Measurements from ENCODE around the gene BST1.
A peak's percentile ranks its signal among the peaks of the same experiment; 100 is the strongest.

The BST1 gene

DNA sequence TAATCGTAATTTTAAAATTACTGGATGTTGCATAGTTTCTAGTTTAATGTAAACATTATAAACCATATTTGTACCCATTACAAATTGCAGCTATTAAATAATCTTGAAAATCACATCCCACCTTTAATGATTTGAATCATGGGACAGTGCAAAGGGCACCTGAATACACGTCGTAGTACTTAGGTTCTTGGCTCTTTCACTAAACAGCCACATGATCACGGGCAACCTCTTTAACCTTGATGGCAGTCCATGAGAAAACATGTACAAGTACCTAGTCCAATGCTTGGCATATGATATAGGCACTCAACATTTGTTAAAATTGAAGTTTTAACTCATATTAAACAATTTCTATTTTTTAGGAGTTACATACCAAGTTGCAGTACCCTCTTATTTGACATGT is 35.9 kb upstream of the BST1 start:
- no peak for TF ChIP-seq JUND (IDR thresholded peaks at IDR 0.05; ENCODE audit: low read depth)
- in situ Hi-C loops (cut with HindIII; ENCODE audit: low pct_unique_long_range_greater_than_20kb, low sequenced_read_pairs), result no loop called here
- no peak for DNase-seq (ENCODE audit: low read depth in 1 of 2, low spot score in 1 of 2)

DNA sequence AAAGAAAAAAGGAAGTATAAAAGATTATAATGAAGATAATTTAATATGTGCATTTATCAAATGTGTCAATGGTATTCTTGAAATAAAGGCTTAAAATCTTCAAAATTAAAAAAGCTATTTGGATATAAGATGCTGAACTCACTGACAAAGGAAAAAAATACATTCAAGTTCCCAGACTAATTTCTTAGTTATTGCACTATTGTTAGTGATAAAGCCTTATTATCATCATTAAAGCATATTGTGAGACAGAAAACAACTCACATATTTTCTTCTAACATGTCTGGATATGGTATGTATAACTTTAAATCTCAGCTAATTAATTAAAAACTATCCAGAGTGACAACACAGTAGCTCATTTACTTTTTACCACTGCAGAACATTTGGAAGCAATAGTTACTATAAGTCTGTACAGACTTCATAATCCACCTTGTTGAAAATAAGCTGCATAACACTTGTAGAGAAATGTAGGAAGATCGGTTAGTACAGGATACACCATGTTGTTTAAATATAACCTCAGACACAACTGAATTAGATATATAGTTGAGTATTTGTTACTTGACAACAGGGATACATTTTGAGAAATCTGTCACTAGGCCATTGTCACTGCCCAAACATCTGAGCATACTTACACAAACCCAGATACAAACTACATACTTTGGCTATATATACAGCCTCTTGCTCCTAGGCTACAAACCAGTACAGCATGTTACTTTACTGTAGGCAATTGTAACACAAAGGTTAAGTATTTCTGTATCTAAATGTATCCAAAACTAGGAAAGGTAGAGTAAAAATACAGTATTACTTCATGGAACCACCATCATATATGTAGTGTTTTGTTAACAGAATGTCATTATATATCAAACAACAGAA is 34.1 kb upstream of the BST1 start:
- DNase-seq (ENCODE audit: low read depth in 1 of 2, low spot score in 1 of 2), result no peak
- in situ Hi-C loops (cut with HindIII; ENCODE audit: low pct_unique_long_range_greater_than_20kb, low sequenced_read_pairs), result no loop called here
- TF ChIP-seq JUND (IDR thresholded peaks at IDR 0.05; ENCODE audit: low read depth), result no peak

DNA sequence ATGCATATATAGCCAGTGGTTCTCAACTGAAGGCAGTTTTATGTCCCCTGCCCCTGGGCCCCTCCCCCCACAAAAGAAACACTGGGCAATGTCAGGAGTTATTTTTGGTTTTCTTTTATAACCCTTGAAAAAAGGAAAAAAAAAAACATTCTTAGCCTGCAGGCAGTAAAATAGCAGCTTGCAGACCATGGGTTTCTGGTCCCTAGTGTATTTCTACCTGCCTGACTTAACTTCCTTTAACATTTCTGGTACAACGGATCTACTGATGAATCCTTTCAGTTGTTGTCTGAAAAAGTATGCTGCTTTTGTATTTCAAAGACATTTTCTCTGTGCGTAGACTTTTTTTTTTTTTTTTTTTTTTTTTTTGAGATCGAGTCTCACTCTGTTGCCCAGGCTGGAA is 32.3 kb upstream of the BST1 start:
- TF ChIP-seq JUND (IDR thresholded peaks at IDR 0.05; ENCODE audit: low read depth), result no peak
- no peak for DNase-seq (ENCODE audit: low read depth in 1 of 2, low spot score in 1 of 2)
- in situ Hi-C loops (cut with HindIII; ENCODE audit: low pct_unique_long_range_greater_than_20kb, low sequenced_read_pairs), result no loop called here

DNA sequence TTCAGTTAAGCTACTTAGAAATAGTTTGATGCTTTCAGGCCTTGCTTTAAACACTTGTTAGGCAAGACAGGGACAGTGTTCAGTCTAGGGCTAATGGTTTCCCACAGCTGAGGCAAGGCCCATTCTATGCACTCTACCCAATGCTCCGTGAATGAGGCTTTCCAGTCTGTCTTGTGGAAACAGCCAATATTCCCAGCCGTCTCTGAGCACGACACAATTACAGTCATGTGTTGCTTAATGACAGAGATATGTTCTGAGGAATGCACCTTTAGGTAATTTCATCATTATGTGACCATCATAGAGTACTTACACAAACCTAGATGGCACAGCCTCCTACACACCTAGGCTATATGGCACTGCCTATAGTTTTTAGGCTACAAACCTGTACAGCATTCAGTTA is 30.8 kb upstream of the BST1 start:
- TF ChIP-seq JUND (IDR thresholded peaks at IDR 0.05; ENCODE audit: low read depth), result no peak
- DNase-seq (ENCODE audit: low read depth in 1 of 2, low spot score in 1 of 2), result no peak
- in situ Hi-C loops (cut with HindIII; ENCODE audit: low pct_unique_long_range_greater_than_20kb, low sequenced_read_pairs), result no loop called here

DNA sequence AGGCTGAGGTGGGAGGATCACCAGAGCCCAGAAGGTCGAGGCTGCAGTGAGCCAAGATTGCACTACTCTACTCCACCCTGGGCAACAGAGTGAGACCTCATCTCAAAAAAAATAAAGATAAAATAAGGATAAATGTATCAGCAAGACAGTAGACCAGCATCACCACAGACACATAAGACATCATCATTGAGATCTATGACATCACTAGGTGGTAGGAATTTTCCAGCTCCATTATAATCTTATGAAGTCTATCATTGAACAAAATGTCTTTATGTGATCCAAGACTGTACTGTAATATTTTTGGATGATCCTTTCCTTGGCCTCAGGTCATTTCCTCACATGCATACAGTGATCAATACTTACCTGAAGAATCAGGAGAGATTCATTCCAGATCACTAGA is 29.5 kb upstream of the BST1 start:
- no peak for TF ChIP-seq JUND (IDR thresholded peaks at IDR 0.05; ENCODE audit: low read depth)
- in situ Hi-C loops (cut with HindIII; ENCODE audit: low pct_unique_long_range_greater_than_20kb, low sequenced_read_pairs), result no loop called here
- DNase-seq (ENCODE audit: low read depth in 1 of 2, low spot score in 1 of 2), result no peak

DNA sequence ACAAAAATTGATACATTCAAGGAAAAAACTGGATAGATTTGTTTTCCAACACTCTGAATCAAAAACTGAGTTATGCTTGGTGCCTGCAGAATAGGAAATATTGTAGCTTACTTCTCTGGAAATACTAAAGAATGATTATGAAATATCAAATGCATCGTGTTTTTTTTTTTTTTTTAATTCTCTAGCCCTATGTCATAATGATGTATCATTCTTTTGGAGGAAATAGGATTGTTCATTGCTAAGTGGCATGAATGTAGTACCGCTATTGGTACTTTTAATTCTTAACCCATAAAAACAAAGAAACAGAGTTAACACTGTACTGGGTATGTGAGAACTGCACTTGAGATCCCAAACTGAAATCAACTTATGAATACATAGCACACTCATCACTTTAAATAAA is 28.8 kb upstream of the BST1 start:
- no peak for DNase-seq (ENCODE audit: low read depth in 1 of 2, low spot score in 1 of 2)
- in situ Hi-C loops (cut with HindIII; ENCODE audit: low pct_unique_long_range_greater_than_20kb, low sequenced_read_pairs), result no loop called here
- no peak for TF ChIP-seq JUND (IDR thresholded peaks at IDR 0.05; ENCODE audit: low read depth)

DNA sequence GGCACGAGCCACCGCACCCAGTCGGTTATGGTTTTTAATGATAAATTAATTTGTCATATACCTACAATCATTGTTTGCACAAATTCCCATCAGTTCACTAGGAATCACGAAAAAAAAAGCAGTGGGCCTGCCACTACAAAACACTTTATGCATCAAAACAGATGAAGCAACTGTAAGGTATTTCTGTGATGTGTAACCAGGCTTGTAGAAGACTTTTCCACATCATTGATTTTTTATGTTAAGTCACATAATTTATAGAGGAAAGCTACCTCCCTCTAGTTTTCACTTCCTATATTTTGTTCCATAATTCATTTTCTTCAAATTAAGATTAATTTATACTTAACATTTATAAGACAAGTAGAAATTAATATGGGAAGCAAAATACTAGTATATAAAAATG is 27.9 kb upstream of the BST1 start:
- no peak for TF ChIP-seq JUND (IDR thresholded peaks at IDR 0.05; ENCODE audit: low read depth)
- in situ Hi-C loops (cut with HindIII; ENCODE audit: low pct_unique_long_range_greater_than_20kb, low sequenced_read_pairs), result no loop called here
- DNase-seq (ENCODE audit: low read depth in 1 of 2, low spot score in 1 of 2), result no peak

DNA sequence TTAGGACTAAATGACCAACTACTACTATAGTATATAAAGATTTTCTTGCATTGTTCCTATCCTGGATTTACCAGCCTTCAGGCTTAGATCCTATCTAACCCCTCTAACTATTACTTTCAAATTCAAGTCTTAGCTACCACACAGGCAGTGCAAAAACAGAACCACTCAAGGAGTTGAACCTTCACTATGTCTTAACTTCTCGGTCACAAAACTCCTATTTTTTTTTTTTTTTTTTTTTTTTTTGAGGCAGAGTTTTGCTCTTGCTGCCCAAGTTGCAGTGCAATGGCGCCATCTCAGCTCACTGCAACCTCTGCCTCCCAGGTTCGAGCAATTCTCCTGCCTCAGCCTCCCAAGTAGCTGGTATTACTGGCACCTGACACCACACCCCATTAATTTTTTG is 27.5 kb upstream of the BST1 start:
- in situ Hi-C loops (cut with HindIII; ENCODE audit: low pct_unique_long_range_greater_than_20kb, low sequenced_read_pairs), result no loop called here
- TF ChIP-seq JUND (IDR thresholded peaks at IDR 0.05; ENCODE audit: low read depth), result no peak
- DNase-seq (ENCODE audit: low read depth in 1 of 2, low spot score in 1 of 2), result no peak

DNA sequence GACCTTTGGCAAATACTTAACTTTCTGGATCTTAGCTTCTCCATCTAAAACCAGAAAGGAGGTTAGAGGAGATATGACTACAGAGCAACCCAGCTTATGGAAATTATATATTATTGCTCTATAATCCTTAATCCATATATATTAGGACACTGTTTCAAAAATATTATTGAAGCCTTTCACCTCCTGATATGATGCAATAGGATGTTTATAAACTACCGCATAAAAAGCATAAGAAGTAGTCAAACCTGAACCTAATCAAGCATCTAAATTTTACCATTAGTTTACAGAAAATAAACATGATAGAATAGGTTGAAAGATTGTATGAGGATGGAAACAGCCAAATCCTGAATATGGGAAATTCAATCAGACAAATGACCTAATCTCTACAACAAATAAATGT is 26.8 kb upstream of the BST1 start:
- no peak for TF ChIP-seq JUND (IDR thresholded peaks at IDR 0.05; ENCODE audit: low read depth)
- DNase-seq (ENCODE audit: low read depth in 1 of 2, low spot score in 1 of 2), result no peak
- in situ Hi-C loops (cut with HindIII; ENCODE audit: low pct_unique_long_range_greater_than_20kb, low sequenced_read_pairs), result no loop called here

DNA sequence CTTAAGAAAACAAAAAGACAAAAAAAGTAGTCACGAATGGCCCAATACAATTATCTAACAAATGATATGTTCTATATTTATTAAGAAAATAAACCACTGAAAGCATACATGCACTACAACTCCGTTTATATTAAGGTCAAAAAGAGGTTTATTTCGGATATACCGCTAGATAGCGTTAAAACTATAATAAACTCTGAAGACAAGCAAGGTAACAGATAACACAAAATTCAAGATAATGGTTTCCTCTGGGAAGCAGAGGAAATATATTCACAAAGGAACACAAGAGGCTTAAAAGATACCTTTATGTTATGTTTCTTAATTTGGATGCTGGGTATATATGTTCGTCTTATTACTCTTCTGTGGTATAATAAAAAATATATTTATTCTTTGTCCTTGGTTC is 26.0 kb upstream of the BST1 start:
- DNase-seq (ENCODE audit: low read depth in 1 of 2, low spot score in 1 of 2), result no peak
- no peak for TF ChIP-seq JUND (IDR thresholded peaks at IDR 0.05; ENCODE audit: low read depth)
- in situ Hi-C loops (cut with HindIII; ENCODE audit: low pct_unique_long_range_greater_than_20kb, low sequenced_read_pairs), result no loop called here

DNA sequence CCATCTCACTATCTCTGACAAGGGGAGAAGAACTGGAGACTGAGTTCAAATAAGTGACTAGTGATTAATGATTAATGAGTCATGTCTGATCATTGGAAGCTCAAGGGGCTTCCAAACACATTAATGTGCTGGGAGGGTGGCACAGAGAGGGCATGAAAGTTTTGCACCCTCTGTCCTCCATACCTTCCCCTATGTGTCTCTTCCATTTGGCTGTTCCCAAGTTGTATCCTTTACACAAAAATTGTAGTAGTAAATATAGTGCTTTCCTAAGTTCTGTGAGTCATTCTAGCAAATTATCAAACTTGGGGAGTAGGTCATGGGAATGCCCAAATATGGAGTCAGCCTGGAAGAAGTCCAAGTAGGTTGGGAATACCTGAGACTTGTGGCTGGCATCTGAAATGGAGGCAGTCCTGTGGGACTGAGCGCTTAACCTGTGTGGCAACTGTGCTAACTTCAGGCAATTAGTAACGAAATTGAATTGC is 25.3 kb upstream of the BST1 start:
- no peak for TF ChIP-seq JUND (IDR thresholded peaks at IDR 0.05; ENCODE audit: low read depth)
- in situ Hi-C loops (cut with HindIII; ENCODE audit: low pct_unique_long_range_greater_than_20kb, low sequenced_read_pairs), result no loop called here
- peak in 1 of 2 experiments; percentile 90 for DNase-seq (ENCODE audit: low read depth in 1 of 2, low spot score in 1 of 2)

DNA sequence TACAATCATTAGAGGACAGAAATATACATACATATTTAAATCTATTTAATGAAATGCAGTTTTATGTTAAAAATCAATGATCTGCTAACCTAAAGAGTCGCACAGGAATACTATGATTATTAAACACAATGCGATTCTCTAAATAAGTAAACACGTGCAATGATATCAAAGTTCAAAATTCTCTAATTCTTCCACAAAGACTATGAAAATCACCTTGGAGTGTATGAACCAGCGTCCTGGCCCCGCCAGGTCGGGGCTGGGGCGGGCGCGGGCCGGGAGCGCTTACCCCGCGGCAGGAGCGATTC is 21.8 kb upstream of the BST1 start:
- in situ Hi-C loops (cut with HindIII; ENCODE audit: low pct_unique_long_range_greater_than_20kb, low sequenced_read_pairs), result no loop called here
- TF ChIP-seq JUND (IDR thresholded peaks at IDR 0.05; ENCODE audit: low read depth), result no peak
- no peak for DNase-seq (ENCODE audit: low read depth in 1 of 2, low spot score in 1 of 2)

DNA sequence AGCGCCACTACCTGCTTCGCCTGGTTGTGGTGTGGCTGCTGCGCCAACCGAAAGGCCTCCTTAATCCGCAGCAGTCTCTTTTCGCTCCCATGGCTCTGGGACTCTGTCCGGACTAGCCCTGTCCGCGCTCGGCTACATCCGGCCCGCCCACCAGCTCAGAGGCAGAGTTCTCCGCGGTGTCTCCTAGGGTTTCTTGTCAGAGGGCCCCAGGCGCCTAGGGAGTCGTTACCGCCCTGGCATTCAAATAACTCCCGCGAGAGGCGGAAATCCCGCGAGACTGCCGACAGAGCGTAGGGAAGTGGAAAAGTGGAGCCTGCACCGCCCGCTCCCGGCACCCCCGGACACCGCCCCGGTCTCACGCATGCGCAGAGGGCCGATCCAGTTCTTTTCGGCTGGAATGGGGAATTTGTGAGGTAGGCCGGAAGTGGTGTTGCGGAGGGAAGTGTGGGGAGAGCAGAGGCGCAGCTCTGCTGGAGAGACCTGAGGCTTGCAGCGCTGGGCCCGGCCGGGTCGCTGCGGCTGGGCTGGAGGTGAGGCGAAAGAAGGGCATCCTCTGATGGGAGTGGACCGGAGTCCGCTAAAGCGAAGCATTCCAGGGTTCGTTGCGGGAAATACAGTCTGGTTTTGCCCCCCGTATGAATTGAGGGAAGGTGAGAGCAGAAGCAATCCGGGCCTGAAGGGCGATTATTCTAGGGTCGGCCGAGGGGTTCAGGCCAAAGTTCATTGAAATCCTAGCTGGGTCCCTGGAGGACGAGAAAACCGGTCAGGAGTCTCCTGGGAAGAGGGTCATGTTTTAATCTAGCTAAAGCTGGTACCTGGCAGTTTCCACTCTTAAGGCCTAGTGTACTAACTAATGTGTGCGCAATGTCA is 21.3 kb upstream of the BST1 start, which contains the start of gene FAM200B:
FAM200B (plus strand) TSS at position 456 of the 870 bp plus-strand sequence. CDS start 5,151 bp downstream, outside the sequence.
- in situ Hi-C loops (cut with HindIII; ENCODE audit: low pct_unique_long_range_greater_than_20kb, low sequenced_read_pairs), result no loop called here
- no peak for TF ChIP-seq JUND (IDR thresholded peaks at IDR 0.05; ENCODE audit: low read depth)
- DNase-seq (ENCODE audit: low read depth in 1 of 2, low spot score in 1 of 2), result peak; percentile 79 to 98

All from T47D (cell line).